Stimulated activated CD4-positive, alpha-beta T cell treated with anti-CD3 and anti-CD28 coated beads, TNF-alpha, amount 100 ng/mL, for 1 hour (primary cell): Measurements from ENCODE around the gene SLC7A10.
"Not testable (repeated sequence)": the region's sequence is repeated elsewhere in the genome, so short reads cannot be mapped to it uniquely, and the experiment has no call there.

Source experiments
- DNase-seq, 3 donors: peaks; one replicate each; pipeline ENCODE4 v3.0.0-alpha.2; 2020; ENCODE audit warnings: low read depth in 3 of 3, low spot score in 1 of 3

The SLC7A10 gene

DNA sequence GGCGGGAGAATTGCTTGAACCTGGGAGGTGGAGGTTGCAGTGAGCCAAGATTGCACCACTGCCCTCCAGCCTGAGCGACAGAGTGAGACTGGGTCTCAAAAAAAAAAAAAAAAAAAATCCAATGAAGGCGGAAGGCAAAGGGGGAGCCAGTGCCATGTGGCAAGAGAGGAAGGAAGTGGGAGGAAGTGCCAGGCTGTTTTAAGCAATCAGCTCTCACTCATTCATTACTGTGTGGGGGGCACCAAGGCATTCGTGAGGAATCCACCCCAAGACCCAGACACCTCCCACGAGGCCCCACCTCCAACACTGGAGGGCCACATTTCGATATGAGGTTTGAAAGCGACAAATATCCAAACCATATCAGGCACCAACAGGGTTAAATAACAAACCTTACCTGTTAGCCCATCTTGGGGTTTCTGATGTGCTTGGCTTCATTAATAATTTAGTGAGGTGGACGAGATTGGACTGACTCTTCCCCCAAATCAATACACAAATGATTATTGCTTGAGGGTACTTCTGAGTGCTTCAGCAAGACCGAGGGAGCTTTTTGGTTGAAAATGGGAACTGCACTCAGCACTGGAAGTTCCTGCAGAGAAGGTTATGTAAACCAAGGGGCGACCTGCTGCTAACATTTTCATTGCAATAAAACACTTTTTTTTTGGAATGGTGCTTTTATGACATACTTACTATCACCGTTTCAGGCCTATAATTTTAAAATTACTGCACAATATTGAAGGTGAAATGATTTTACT lies 39.0 kb downstream of the SLC7A10 start:
- no peak for DNase-seq

DNA sequence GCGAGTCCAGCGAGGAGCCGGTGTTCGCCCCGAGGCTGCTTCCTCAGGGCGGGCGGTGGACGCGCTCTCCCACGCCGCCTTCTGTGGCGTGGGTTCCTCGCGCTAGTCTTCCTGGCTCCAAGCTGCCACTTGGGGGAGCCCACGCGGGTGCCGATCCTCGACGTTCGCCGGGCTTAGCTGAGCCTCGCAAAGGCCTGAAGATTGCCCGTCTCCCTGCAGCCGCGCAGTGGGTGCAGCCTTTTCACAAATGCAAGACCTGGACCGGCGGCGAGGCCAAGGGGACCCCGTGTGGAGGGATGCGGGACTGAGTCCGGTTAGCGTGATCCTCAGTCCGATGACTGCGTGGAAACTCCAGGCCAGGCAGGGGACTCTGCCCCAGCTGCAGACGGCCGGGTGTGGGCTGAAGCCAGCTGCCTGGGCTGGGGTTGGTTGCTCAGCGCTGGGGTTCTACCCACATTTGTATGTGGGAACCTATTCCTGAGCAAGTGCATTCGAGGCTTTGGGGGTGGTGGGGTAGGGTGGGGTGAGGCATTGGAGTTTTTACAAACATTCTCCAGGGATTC lies 48.2 kb downstream of the SLC7A10 start:
- DNase-seq: peak in 2 of 3 donors; percentile 55 to 56

DNA sequence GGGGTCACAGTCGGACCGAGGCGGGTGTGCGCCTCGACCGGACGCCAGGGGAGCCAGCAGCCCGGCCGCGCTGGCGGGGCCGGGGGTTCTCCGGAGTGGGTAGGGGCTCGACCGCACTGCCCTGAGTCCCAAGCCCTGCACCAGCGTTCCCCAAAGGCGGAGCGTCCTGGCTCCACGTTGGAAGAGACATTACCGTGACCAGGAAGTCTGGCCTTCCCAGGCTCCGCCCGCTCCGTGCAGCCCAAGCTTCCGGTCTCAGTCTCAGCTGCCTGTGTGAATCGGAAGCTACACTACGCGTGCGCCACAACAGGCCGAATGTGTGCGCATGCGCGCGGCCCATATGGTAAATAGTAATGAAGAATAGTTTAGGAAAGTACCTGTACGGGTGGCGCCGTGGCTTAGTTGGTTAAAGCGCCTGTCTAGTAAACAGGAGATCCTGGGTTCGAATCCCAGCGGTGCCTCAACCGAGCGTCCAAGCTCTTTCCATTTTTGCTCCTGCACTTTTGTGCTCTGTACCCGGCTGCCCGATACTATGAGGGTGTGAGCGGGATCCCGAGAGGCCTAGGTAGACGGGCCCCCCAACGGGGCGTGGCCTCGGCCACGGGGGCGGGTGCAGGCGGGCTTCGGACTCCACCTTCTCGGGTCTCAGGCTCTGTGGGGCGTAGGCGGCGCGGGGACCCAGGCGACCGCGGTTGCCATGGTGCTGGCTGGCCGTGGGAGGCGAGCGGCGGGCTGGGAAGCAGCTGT lies 48.8 kb downstream of the SLC7A10 start:
- peak; percentile 89 to 96 (median 95) for DNase-seq

DNA sequence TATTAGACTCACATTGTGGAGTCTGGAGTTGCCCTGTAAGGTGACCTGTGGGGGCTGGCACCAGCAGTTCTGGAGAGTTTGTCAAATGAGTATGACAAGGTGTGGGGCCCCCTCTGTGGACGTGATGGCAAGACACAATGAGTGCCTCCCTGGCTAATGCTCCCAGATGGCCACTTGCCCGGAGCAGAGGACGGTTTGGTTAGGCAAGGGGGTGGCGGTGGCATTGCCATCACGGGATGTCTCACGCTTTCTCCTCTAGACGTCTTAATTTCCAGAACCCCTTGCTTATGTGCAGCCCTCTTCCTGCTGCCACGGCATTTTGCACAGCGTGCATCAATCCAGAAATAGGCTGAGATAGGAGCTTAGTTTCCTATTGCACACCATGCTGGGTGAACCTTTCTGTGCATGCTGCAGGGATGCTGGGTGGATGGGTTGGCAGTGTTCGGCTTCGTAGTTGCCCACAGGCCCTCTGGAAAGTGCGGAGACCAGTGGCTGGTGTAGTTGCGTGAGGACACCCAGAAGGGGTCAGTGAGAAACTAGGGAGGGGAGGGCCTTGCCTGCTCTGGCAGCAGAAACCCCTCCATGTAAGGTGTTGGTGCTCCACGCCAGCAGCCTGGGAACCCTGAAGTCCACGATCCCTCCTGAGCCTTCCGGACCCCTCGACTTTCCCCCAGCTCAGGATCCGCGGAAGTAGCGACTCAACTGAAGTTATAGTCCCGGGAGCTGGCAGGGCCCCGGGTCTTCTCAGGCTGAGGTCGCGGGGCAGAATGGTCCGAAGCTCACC lies 49.6 kb downstream of the SLC7A10 start:
- no peak for DNase-seq

DNA sequence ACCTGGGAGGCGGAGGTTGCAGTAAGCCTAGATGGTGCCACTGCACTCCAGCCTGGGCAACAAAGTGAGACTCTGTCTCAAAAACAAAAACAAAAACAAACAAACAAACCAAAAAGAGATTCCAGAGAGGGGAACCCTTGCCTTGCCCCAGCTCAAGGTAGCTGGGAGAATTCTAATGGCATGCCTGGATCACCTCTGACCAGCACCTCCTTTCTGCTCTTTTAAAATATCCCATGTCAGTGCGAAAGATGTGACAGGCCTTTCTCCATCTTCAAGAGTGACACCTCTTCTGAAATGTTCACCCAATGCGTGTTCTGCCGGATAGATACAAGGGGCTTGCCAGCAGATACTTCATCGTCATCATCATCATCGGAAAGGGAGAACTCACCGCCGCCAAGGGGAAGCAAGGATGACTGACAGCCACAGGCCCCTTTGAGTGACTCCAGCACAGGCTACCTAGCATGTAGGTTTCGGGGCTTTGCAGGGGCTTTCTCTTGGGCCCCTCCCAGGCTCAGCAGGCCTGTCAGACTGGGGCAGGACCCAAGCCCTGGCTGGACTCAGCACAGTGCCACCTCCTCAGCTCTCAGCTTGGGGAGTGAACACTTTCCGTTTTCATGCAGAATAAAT lies 50.4 kb downstream of the SLC7A10 start:
- DNase-seq: no peak

DNA sequence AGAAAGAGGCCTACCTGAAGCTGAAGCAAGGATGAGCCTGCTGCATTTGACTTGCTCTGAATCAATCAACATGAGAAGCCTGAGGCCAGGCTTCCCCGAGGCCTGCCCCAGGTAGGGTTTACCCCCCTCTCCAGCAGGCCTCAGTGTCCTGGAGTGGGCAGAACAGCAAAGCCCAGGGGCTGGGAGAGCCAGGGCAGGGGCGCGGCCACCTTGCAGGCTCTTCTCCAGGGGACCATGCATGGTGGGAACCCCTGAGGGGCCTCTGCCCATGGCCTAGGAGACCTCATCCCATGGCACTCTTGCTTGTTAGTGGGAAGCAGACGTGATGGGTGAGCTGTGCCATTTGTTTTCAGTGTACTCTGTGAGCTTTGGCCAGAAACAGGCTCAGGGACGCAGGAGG lies 51.5 kb downstream of the SLC7A10 start:
- no peak for DNase-seq

DNA sequence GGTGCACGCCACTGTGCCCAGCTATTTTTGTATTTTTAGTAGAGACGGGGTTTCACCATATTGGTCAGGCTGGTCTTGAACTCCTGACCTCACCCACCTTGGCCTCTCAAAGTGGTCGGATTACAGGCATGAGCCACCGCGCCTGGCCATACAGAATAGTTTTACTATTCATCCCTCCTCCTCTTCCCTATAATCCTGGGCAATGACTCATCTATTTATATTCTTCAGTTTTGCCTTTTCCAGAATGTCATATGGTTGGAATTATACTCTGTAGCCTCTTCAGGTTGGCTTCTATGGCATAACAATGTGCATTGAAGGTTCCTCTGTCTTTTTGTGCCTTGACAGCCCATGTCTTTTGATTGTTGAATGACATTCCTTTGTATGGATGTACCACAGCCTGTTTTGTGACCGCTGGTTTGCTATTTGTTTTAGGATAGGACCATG lies 53.7 kb downstream of the SLC7A10 start:
- no peak for DNase-seq

DNA sequence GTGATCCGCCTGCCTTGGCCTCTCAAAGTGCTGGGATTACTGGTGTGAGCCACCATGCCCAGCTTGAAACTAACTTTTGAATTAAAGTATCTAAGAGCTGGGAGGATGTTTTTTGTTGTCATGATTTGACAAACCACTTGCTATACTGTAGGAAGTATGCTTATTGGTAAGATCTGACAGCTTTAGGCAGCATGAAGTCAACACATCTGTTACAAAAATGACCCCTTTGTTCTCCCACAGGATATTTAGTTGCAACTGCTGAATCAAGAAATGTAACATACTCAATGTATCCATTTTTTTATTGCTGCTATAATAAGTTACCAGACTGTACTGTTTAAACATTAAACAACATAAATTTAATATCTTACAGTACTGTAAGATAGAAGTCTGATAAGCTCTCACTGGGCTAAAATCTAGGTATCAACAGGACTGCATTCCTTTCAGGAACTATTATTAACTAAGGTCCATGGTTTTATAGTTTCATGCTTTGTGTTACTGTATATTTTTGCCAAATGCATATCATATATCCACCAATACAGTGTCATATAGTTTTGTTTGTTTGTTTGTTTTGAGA lies 54.3 kb downstream of the SLC7A10 start:
- no peak for DNase-seq

DNA sequence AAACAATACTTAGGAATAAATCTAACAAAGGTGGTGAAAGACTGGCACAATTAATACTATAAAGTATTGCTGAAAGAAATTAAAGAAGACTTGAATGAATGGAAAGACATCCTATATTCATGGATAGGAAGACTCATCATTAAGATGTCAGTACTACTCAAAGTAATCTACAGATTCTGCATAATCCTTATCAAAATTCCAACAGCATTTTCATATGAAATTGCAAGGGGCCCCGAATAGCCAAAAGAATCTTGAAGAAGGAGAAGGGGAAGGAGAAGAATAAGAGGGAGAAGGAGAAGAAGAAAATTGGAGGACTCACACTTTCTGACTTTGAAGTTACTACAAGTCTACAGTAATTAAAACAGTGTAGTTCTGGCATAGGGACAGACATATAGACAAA lies 57.1 kb downstream of the SLC7A10 start:
- DNase-seq: no peak

DNA sequence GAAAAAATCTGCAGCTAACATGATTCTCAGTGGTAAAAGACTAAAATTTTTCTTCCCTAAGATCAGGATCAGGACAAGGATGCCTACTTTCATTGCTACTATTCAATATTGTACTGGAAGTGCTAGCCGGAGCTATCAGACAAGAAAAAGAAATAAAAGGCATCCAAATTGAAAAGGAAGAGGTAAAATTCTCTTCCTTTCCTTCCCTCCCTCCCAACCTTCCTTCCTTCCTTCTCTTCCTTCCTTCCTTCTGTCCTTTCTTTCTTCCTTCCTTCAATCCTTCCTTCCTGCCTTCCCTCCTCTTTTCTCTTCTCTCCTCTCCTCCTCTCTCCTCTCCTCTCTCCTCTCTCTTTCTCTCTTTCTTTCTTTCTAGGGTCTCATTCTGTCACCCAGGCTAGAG lies 58.2 kb downstream of the SLC7A10 start:
- no peak for DNase-seq

DNA sequence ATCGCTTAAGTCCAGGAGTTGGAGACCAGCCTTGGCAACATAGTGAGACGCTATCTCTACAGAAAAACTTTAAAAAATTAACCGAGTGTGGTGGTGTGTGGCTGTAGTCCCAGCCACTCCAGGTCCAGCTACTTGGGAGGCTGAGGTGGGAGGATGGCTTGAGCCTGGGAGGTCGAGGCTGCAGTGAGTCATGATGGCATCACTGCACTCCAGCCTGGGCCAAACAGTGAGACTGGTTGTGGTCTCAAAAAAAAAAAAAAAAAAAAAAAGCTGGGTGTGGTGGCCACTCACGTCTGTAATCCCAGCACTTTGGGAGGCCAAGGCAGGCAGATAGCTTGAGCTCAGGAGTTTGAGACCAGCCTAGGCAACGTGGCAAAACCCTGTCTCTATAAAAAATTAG lies 59.6 kb downstream of the SLC7A10 start:
- DNase-seq: not testable (repeated sequence)

DNA sequence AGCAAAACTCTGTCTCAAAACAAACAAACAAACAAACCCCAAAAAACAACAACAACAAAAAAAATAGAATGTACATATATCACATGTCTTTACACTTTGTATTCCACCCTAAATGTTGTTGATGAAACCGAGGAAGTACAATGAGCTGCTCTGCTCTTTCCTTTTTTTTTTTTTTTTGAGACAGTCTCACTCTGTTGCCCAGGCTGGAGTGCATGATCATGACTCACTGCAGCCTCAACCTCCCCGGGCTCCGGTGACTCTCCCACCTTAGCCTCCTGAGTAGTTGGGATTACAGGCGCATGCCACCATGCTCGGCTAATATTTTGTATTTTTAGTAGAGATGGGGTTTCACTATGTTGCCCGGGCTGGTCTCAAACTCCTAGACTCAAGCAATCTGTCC lies 62.2 kb downstream of the SLC7A10 start:
- DNase-seq: no peak

DNA sequence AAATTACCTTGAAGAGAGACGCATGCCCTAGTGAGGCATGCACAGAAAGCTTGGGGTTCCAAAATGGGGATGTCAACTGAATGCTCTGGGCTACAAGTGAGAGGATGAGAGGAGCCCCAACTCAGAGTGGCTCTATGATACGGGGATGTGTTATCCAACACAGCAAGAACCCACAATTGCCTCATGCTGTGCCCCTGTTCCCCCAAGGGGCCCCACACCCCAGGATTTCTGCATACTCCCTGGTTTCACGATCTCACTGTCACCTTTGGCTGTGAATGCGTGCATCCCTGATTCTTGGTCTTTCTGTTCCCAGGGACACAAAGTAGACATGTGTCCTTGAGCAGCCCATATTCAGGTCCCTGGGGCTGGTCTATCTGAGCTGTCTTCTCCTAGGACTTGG lies 64.4 kb downstream of the SLC7A10 start:
- DNase-seq: no peak

DNA sequence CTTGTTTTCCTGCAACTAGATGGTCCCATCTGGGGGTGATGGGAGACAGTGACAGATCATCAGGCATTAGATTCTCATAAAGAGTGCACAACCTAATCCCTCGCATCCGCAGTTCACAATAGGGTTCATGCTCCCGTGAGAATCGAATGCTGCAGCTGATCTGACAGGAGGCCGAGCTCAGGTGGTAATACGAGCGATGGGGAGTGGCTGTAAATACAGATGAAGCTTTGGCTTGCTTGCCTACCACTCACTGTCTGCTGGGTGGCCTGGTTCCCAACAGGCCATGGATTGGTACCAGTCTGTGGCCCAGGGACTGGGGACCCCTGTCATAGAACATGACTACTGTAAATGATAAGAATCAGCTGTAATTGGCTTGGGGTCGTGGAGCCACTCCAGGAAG lies 65.8 kb downstream of the SLC7A10 start:
- DNase-seq: no peak

DNA sequence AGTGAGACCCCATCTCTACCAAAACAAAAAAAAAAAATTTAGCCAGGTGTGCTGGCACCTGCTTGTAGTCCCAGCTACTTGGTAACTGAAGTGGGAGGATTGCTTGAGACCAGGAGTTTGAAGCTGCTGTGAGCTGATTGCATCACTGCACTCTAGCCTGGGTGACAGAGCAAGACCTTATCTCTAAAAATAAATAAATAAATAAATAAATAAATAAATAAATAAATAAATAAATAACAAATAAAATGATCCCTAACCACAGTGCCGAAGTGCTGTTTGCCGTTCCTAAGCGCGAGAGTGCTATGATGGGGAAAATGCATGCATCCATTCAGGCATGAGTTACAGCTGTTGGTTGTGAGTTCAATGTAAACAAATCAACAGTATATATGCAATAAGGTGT lies 66.5 kb downstream of the SLC7A10 start:
- DNase-seq: no peak
